Stimulated activated CD4-positive, alpha-beta T cell treated with anti-CD3 and anti-CD28 coated beads, Interleukin-1b, Interleukin-23, amount 100 ng/mL, for 24 hours (primary cell): ENCODE results near the gene CCDC27.

Experiments used
- DNase-seq, 4 experiments: peaks; one replicate each; pipeline ENCODE4 v3.0.0-alpha.2; 2020; ENCODE audit warnings: low read depth in 4 of 4, low spot score in 1 of 4

The CCDC27 gene

GRCh38 chr1:3717715-3718601 is 34.3 kb upstream of the CCDC27 start:
- DNase-seq: no peak

DNA sequence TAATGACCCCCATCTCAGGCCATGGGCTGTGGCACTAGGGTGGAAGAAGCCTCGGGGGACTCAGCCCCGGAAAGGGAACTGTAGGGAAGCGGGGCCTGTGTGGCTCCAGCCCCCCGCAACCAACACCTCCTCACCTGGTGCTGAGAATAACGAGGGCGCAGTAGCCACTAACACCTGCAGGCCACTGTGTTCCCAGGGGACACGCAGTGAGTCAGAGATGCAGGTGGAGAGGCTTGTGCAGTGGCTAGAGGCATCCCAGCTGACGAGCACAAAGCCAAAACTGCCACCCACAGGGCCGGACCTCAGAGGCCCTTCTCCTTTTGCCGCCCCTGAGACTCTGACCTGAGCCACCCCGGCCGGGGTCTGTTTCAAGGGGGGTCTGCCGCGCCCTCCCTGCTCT is 33.5 kb upstream of the CCDC27 start:
- no peak for DNase-seq

- no peak for DNase-seq
Observed at GRCh38 chr1:3721955-3722465, 30.2 kb upstream of the CCDC27 start.

DNA sequence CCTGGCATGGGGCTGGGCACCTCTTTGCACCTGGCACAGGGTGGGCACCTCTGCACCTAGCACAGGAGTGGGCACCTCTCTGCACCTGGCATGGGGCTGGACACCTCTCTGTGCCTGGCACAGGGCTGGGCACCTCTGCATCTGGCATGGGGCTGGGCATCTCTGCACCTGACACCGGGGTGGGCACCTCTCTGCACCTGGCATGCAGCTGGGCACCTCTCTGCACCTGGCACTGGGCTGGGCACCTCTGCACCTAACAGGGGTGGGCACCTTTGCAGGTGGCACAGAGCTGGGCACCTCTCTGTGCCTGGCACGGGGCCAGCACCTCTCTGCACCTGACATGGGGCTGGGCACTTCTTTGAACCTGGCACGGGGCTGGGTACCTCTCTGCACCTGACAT is 29.4 kb upstream of the CCDC27 start:
- no peak for DNase-seq

DNA sequence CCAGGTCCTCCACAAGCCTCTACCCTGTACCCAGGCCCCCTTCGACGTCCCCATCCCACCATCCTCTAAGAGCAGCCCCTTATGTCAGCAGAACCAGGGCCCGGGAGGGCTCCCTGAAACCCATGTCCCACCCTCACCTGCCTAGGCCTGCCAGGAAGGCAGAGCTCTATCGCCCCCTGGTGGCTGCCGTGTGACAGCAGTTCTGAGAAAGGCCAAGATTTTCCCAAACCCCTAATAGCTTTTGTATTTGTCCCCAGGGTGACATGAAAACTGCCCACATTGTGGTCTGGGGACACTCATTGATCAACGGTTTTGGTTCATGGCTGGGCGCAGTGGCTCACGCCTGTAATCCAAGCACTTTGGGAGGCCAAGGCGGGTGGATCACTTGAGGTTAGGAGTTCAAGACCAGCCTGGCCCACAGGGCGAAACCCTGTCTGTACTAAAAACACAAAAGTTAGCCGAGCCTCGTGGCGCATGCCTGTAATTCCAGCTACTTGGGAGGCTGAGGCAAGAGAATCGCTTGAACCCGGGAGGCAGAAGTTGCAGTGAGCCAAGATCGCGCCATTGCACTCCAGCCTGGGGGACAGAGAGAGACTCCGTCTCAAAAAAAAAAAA is 27.7 kb upstream of the CCDC27 start:
- peak; percentile 63 to 79 (median 74) for DNase-seq

DNA sequence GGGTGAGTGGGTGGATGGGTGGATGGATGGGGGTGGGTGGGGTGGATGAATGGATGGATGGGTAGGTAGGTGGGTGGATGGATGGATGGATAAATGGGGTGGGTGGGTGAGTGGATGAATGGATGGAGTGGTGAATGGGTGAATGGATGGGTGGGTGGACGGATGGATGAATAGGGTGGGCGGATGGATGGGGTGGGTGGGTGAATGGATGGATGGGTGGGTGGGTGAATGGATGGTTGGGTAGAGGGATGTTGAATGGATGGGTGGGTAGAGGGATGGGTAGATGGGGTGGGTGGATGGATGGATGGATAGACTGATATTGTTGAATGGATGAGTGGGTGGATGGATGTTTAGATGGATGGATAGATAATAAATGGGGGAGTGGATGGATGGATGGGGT is 26.9 kb upstream of the CCDC27 start:
- no peak for DNase-seq

GRCh38 chr1:3727042-3727824 is 25.0 kb upstream of the CCDC27 start:
- DNase-seq: no peak

- DNase-seq: no peak
Observed at GRCh38 chr1:3727825-3728776, 24.1 kb upstream of the CCDC27 start.

- no peak for DNase-seq
Observed at GRCh38 chr1:3729594-3730542, 22.4 kb upstream of the CCDC27 start.

DNA sequence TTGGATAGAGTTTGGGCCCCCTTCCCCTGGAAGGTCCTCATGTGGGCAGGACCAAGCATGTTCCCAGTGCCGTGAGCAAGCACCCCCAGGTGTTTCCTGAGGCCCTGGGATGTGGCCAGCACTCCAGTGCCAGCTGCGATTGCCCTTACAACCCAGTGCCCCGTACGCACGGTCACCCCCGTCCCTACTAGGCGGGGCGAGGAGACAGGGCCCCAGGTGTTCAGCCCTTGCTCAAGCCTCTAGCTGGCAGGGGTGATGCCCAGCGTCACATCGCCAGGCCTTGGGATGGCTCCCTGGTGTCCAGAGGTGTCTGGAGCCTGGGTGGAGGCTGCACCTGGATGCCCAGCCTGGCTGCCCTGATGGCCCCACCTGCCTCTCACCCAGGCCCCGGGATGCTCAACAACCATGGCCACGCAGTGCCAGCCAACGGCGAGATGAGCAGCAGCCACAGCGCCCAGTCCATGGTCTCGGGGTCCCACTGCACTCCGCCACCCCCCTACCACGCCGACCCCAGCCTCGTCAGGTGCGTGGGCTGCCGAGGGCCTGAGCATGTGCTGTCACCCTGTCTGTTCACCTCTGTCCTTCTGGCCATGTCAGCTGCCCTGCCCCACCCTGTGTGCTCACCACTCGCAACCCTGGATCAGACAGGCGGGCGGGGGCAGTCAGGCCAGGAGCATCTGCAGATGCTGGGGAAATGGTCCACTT is 21.6 kb upstream of the CCDC27 start:
- no peak for DNase-seq

- no peak for DNase-seq
Observed at GRCh38 chr1:3731583-3732433, 20.4 kb upstream of the CCDC27 start.

GRCh38 chr1:3732434-3733093 is 19.7 kb upstream of the CCDC27 start:
- no peak for DNase-seq

GRCh38 chr1:3733094-3733882 is 19.0 kb upstream of the CCDC27 start:
- no peak for DNase-seq

- no peak for DNase-seq
Observed at GRCh38 chr1:3733883-3734589, 18.2 kb upstream of the CCDC27 start.

DNA sequence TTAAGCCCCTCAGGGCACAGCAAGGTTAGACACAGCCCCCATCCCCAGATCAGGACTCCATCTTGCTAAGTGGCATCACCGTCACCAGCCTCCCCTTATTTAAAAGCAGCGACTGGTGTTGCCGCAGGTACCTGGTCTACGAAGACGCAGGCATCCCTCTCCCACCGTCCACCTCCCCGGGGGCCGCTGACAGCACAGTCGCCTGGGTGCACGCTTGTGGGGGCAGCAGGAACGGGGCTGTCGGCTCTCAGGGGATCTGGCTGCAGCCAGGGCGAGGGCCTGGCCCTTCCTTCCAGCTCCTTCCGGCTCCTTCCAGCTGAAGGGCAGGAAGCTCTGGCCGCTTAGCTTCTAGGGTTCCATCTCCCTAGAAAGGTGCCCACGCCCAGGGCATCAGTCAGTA is 17.6 kb upstream of the CCDC27 start:
- no peak for DNase-seq
